Astrocyte of the spinal cord (primary cell): Measurements from ENCODE around the gene TBC1D10A.

Experiments
- DNase-seq: peaks from one replicate; pipeline ENCODE4 v3.0.0; 2011; ENCODE audit warnings: low read depth, low spot score
- H3K4me3 ChIP-seq: 2 replicates; pipeline ENCODE4 v1.5.1; 2011; ENCODE audit warnings: low read depth, mild to moderate bottlenecking, low read length, moderate library complexity
- in situ Hi-C: cut with HindIII; loops from 2 replicates; pipeline ENCODE4 v1.10.0; 2017; ENCODE audit warnings: low sequenced_read_pairs
- TF ChIP-seq, protein P1 (sequence below): IDR thresholded peaks from 2 replicates; pipeline ENCODE4 v1.5.1; 2012; ENCODE audit warnings: low read depth, mild to moderate bottlenecking, low read length, inconsistent platforms

The TBC1D10A gene

DNA sequence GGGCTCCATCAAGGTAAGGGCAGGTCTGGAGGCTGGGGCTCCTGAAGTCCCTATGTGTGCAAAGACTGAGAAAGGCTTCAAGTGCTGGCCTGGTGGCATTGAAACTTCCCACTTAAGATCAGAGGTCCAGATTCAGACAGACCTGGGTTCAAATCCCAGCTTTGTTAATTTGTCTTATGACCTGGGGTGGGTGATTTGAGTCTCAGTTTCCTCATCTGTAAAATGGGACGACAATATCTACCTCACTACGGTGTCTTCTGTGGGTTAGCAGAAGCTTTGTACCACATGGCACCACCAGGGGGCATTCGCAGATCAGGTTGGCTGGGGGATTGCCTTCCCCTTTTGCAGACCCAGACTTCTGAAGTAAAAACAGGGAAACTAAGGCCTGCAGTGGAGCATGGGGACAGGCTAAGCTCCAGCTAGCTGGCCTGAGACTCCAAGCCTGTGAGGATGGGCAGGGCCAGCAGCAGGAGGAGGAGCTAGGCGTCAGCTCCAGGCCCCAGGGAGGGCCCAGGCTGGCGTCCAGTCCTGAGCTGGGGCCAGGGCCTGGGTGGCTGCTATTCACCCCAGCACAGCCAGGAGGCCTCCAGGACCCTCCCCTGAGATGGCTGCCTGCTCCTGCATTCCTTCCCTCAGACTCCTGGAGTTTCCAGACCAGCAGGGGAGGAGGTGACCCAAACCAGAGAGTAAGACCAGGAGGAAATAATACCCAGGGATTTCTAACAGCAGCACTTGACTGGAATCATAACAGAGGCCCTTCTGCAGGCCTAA, 38.9 kb downstream of the TBC1D10A start:
- peak overlapping the region; percentile 74 for H3K4me3 ChIP-seq
- in situ Hi-C loops: no loop called here
- peak; percentile 93 for DNase-seq
- TF ChIP-seq, protein P1, sequence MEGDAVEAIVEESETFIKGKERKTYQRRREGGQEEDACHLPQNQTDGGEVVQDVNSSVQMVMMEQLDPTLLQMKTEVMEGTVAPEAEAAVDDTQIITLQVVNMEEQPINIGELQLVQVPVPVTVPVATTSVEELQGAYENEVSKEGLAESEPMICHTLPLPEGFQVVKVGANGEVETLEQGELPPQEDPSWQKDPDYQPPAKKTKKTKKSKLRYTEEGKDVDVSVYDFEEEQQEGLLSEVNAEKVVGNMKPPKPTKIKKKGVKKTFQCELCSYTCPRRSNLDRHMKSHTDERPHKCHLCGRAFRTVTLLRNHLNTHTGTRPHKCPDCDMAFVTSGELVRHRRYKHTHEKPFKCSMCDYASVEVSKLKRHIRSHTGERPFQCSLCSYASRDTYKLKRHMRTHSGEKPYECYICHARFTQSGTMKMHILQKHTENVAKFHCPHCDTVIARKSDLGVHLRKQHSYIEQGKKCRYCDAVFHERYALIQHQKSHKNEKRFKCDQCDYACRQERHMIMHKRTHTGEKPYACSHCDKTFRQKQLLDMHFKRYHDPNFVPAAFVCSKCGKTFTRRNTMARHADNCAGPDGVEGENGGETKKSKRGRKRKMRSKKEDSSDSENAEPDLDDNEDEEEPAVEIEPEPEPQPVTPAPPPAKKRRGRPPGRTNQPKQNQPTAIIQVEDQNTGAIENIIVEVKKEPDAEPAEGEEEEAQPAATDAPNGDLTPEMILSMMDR: peak; percentile 62

DNA sequence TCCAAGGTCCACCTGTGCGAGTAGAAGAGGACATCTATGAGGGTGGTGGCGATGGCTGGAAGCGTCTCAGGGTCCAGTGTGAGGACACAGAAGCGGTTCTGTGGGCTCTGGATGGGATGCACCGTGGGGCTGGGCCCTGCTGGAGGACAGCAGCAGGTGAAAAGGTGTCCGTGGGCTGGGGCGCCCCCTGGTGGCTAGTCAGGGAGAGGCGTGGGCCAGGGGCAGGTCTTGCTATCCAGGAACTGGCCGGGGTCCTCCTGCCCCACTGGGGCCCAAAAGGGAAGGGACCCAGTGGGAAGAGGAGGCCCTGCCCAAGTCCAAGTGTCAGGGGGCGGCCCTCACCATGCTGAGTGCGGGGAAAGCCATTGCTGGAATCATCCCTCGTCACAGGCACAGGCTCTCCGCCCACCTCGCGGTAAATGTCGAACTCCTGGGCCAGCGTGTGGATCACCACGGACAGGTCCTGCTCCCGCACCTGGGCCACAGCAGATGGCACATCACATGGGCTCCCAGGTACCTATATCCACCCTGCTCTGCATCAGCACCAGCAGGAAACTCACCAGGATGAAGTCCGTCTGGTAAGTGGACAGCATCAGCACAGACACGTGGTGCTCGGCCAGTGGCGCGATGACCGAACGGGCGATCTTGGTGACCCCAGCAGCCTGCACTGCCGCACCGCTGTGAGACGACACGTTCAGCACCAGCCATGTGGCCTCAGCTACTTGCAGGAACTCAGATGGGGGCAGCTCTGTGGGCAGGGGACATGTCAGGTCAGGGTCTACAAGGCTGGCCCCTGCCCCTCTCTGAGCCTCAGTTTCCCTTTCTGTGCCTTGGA, 39.7 kb downstream of the TBC1D10A start:
- H3K4me3 ChIP-seq: no peak overlapping the region
- TF ChIP-seq, protein P1: peak; percentile 93
- in situ Hi-C loops: no loop called here
- peak; percentile 48 for DNase-seq

DNA sequence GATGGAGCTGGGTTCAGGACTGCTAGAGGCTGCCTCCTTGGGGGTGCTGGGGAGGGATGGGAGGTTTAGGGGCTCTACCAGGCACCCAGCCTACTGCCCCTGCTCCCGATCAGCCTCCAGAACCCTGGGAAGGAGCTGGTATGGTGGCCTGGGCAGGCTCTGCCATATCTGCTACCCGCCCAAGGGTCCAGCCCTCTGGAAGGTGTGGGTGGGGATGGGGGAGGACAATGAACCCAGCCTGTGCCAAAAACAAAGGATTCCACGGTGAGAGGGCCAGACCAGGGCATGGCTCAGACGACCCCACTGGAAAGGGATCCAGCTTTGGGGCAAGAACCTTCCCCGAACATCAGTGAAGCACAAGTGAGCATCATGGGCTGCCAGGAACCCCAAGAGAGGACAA, 40.4 kb downstream of the TBC1D10A start:
- H3K4me3 ChIP-seq: no peak overlapping the region
- TF ChIP-seq, protein P1: no peak
- no peak for DNase-seq
- in situ Hi-C loops: no loop called here

DNA sequence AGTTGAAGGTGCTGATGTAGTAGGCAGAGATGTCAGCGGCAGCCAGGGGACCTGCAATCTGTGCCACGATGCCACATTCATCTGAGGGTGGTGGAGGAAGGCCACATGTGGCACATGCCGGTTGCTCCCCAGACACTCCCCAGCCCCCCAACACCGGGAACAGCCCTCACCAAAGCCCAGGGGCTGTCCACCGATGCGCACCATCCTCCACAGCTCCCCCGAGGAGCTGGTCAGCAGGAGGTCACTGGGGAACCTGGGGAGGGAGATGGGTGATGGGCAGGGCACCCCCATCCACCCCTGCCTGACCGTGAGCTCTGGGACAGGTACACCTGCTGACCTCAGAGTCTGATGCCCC, 40.9 kb downstream of the TBC1D10A start:
- in situ Hi-C loops: no loop called here
- H3K4me3 ChIP-seq: no peak overlapping the region
- TF ChIP-seq, protein P1: no peak
- no peak for DNase-seq

DNA sequence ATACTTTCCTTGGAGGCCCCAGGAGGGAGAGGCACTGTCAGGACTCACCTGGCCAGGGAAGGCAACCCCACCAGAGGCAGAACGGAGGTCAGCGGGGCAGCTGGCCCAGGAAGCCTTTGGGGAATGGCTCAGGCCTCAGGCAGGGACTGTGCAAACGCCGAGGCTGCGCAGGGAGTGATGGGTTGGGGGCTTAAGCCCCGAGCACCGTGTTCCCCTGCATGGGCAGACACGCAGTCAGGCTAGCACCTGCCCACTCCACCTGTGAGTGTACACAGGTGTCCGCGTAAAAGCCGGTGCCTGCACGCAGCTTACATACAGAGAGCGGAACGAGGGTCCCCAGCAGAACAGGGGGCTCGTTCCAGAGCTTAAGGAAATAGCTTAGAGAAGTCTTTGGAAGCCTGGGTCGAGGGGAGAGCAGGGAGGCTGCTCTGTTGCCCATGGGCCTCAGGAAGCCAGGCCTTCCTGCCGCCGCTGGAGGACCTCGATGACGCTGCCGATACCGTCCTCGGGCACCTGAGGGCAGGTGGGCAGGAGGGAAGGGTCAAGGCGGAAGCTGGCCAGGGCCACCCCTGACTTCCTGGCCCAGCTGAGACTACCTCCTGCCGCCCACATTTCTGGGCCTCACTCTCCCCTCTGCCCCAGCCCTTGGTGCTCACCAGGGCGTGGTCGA, 41.4 kb downstream of the TBC1D10A start:
- TF ChIP-seq, protein P1: no peak
- H3K4me3 ChIP-seq: no peak overlapping the region
- DNase-seq: no peak
- in situ Hi-C loops: no loop called here

DNA sequence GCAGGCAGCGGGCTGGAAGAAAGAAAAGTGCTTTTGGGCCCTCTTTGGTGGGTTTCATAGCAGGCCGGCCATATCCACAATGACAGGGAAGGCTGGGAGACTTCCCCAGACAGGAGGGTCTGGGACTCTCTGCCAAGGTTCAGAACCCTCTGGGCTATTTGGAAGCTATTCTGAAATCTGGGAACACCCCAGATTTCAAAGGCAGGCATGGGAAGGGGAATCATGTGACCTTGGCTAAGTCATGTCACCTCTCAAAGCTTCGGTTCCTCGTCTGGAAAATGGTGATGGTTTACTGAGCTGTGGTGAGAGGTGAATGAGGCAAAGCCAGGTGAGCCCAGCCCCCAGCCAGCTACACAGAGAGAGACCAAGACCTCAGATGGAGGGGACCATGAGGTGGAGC, 42.1 kb downstream of the TBC1D10A start:
- TF ChIP-seq, protein P1: no peak
- no peak overlapping the region for H3K4me3 ChIP-seq
- no peak for DNase-seq
- in situ Hi-C loops: no loop called here
